Astrocyte of the cerebellum (primary cell): ENCODE data around the gene TAGLN.
"Not testable (repeated sequence)": the region's sequence is repeated elsewhere in the genome, so short reads cannot be mapped to it uniquely, and the experiment has no call there.

Experiments used
- DNase-seq: peaks from one replicate; pipeline ENCODE4 v3.0.0-alpha.2; 2011; ENCODE audit warnings: low read depth
- H3K4me3 ChIP-seq: 2 replicates; pipeline ENCODE4 v1.5.1; 2011; ENCODE audit warnings: mild to moderate bottlenecking, low read depth, low read length, moderate library complexity
- CTCF ChIP-seq: IDR thresholded peaks from 2 replicates; pipeline ENCODE4 v1.5.1; 2012; ENCODE audit warnings: low read length, low read depth, moderate library complexity, mild to moderate bottlenecking; ENCODE audit errors: missing control alignments
- in situ Hi-C: cut with HindIII; loops from 2 replicates; pipeline ENCODE4 v1.10.0; 2017; ENCODE audit warnings: low sequenced_read_pairs

TAGLN gene

GRCh38 chr11:117208710-117209109 lies 9.5 kb downstream of the TAGLN start:
- DNase-seq, H3K4me3 ChIP-seq, in situ Hi-C loops: not testable (repeated sequence)

- H3K4me3 ChIP-seq, in situ Hi-C loops, DNase-seq: not testable (repeated sequence)
Observed at GRCh38 chr11:117209351-117210125, 10.4 kb downstream of the TAGLN start.

GRCh38 chr11:117210620-117211019 lies 11.4 kb downstream of the TAGLN start:
- no peak for TF ChIP-seq CTCF
- in situ Hi-C loops = no loop called here
- DNase-seq = no peak
- no peak overlapping the region for H3K4me3 ChIP-seq

GRCh38 chr11:117212697-117213355 lies 13.7 kb downstream of the TAGLN start:
- no peak for DNase-seq
- TF ChIP-seq CTCF = no peak

GRCh38 chr11:117214404-117215110 lies 15.4 kb downstream of the TAGLN start:
- no peak overlapping the region for H3K4me3 ChIP-seq
- DNase-seq = no peak
- no peak for TF ChIP-seq CTCF
- in situ Hi-C loops = no loop called here

More at GRCh38 chr11:117212697-117213355, 13.7 kb downstream of the TAGLN start:
- H3K4me3 ChIP-seq = no peak overlapping the region
- in situ Hi-C loops = no loop called here

GRCh38 chr11:117217141-117218084 lies 18.2 kb downstream of the TAGLN start:
- no peak for TF ChIP-seq CTCF
- no peak overlapping the region for H3K4me3 ChIP-seq
- in situ Hi-C loops = no loop called here
- no peak for DNase-seq
